OCI-LY7 (cell line): ENCODE measurements around the gene DROSHA. TPM values are rescaled to one million over a fixed set of nuclear protein-coding genes. Genes with fewer than 3 reads are reported as not detected.

Experiments
- BruUV-seq: library from RNA; stranded (reverse); fragments of 400-500 nt; replicated peaks from 2 replicates; lab custom pipeline; 2021; lab: Mats Ljungman, UMichigan
- CTCF ChIA-PET: fragments of 300-600 bp; sonication (Branson Sonifier 250); formaldehyde crosslinking; loops from one replicate; lab custom pipeline; 2022; ENCODE audit warnings: antibody characterized with exemption; ENCODE audit not compliant: unreplicated experiment; lab: Charles Lee
- POLR2A ChIA-PET: fragments of 300-600 bp; sonication (Branson Sonifier 250); formaldehyde crosslinking; loops from one replicate; lab custom pipeline; 2022; ENCODE audit warnings: antibody characterized with exemption; lab: Charles Lee
- DNase-seq: peaks from one replicate; pipeline ENCODE4 v3.0.0-alpha.2; 2015; ENCODE audit warnings: low spot score
- H2AFZ ChIP-seq: fragments of 200-600 bp; sonication (generic), shearing (Covaris generic); 2 replicates; pipeline ENCODE4 v1.6.1; 2014; ENCODE audit warnings: mild to moderate bottlenecking, antibody characterized with exemption, low read length, moderate library complexity
- H3K27ac ChIP-seq: fragments of 200-600 bp; sonication (generic); 2 replicates; pipeline ENCODE4 v1.5.1; 2014; ENCODE audit warnings: mixed run types, low read depth, mild to moderate bottlenecking, moderate library complexity, low read length, inconsistent platforms; ENCODE audit not compliant: poor library complexity, severe bottlenecking
- H3K36me3 ChIP-seq: fragments of 200-600 bp; sonication (generic); 2 replicates; pipeline ENCODE4 v1.6.1; 2014; ENCODE audit warnings: mild to moderate bottlenecking, antibody characterized with exemption, low read length, moderate library complexity, mixed read lengths; ENCODE audit not compliant: insufficient read depth
- H3K4me1 ChIP-seq: fragments of 200-600 bp; sonication (generic); 2 replicates; pipeline ENCODE4 v1.5.1; 2014; ENCODE audit warnings: mild to moderate bottlenecking, low read length; ENCODE audit not compliant: insufficient read depth, poor library complexity, severe bottlenecking
- H3K4me2 ChIP-seq: fragments of 200-600 bp; sonication (generic); 2 replicates; pipeline ENCODE4 v1.6.1; 2014; ENCODE audit warnings: mild to moderate bottlenecking, low read length
- H3K4me3 ChIP-seq: fragments of 200-600 bp; sonication (generic); 2 replicates; pipeline ENCODE4 v1.5.1; 2014; ENCODE audit warnings: mild to moderate bottlenecking, low read depth, low read length; ENCODE audit not compliant: poor library complexity, severe bottlenecking
- H3K79me2 ChIP-seq: fragments of 200-600 bp; sonication (generic); 2 replicates; pipeline ENCODE4 v1.6.1; 2016; ENCODE audit warnings: low read depth, mild to moderate bottlenecking, low read length, moderate library complexity, mixed read lengths; ENCODE audit not compliant: insufficient read depth
- H3K9me2 ChIP-seq: fragments of 200-600 bp; sonication (generic); 2 replicates; pipeline ENCODE4 v1.6.1; 2016; ENCODE audit warnings: mild to moderate bottlenecking, low read length, mixed read lengths; ENCODE audit not compliant: insufficient read depth
- H3K9me3 ChIP-seq: fragments of 200-600 bp; sonication (generic); 2 replicates; pipeline ENCODE4 v1.6.1; 2014; ENCODE audit warnings: mild to moderate bottlenecking, mixed run types, low read length, mixed read lengths
- H4K20me1 ChIP-seq: fragments of 200-600 bp; sonication (generic); 2 replicates; pipeline ENCODE4 v1.6.1; 2014; ENCODE audit warnings: mild to moderate bottlenecking, antibody characterized with exemption, low read length, moderate library complexity, mixed read lengths; ENCODE audit not compliant: insufficient read depth
- EZH2phosphoT487 ChIP-seq: fragments of 200-600 bp; sonication (generic); IDR thresholded peaks from 2 replicates; pipeline ENCODE4 v1.6.1; 2018; ENCODE audit warnings: low read depth, borderline replicate concordance, mild to moderate bottlenecking, mixed run types, antibody characterized with exemption, low read length, moderate library complexity, mixed read lengths
- intact Hi-C: fragments of 100-400 bp; cut with micrococcal nuclease; formaldehyde crosslinking; loops from one replicate; pipeline ENCODE4 v1.10.0; 2022; ENCODE audit not compliant: unreplicated experiment
- total RNA-seq, 2 experiments: library from RNA; depleted of rRNA in 1 of 2; stranded (reverse); fragments of >200 nt in 1 of 2; shearing (Covaris generic) in 1 of 2; gene quantifications; 2 replicates each; pipeline ENCODE4 v1.2.3, GENCODE V29; 2014 to 2022
- TF ChIP-seq, protein P1 (sequence below): fragments of 200-600 bp; sonication (generic); conservative IDR thresholded peaks from 2 replicates; pipeline ENCODE4 v1.5.1; 2014; ENCODE audit warnings: mild to moderate bottlenecking, antibody characterized with exemption, low read length, moderate library complexity, mixed read lengths

Gene DROSHA
- total RNA-seq, 2 experiments from 2014 or later: 56.3 to 92.8 TPM

- H3K79me2 ChIP-seq: no peaks in the 10 kb centered on the region
- no peaks in the 10 kb centered on the region for H3K9me3 ChIP-seq
- H3K27ac ChIP-seq: no peak overlapping the region
- H3K9me2 ChIP-seq: no peaks in the 10 kb centered on the region
- CTCF ChIA-PET: no interaction called here
- H3K4me1 ChIP-seq: no peaks in the 10 kb centered on the region
- no peaks in the 10 kb centered on the region for H4K20me1 ChIP-seq
- DNase-seq: no peak
- no peak overlapping the region for H3K4me2 ChIP-seq
- H3K36me3 ChIP-seq: no peaks in the 10 kb centered on the region
- intact Hi-C loops: no loop called here
- no peak for TF ChIP-seq EZH2phosphoT487
- TF ChIP-seq, protein P1, sequence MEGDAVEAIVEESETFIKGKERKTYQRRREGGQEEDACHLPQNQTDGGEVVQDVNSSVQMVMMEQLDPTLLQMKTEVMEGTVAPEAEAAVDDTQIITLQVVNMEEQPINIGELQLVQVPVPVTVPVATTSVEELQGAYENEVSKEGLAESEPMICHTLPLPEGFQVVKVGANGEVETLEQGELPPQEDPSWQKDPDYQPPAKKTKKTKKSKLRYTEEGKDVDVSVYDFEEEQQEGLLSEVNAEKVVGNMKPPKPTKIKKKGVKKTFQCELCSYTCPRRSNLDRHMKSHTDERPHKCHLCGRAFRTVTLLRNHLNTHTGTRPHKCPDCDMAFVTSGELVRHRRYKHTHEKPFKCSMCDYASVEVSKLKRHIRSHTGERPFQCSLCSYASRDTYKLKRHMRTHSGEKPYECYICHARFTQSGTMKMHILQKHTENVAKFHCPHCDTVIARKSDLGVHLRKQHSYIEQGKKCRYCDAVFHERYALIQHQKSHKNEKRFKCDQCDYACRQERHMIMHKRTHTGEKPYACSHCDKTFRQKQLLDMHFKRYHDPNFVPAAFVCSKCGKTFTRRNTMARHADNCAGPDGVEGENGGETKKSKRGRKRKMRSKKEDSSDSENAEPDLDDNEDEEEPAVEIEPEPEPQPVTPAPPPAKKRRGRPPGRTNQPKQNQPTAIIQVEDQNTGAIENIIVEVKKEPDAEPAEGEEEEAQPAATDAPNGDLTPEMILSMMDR: no peak
- H2AFZ ChIP-seq: no peak overlapping the region
- POLR2A ChIA-PET: no interaction called here
- BruUV-seq: no TSS peak
- H3K4me3 ChIP-seq: no peak overlapping the region
These were observed 153.8 kb downstream of the DROSHA start for GRCh38 chr5:31378136-31378535.

GRCh38 chr5:31377274-31377946, 154.5 kb downstream of the DROSHA start:
- no peak for TF ChIP-seq EZH2phosphoT487
- TF ChIP-seq, protein P1: no peak
- Histone ChIP-seq H3K79me2 (no peaks in the 10 kb centered on the region), H2AFZ (no peak overlapping the region), H4K20me1 (no peaks in the 10 kb centered on the region), H3K4me1 (no peaks in the 10 kb centered on the region), H3K9me2 (no peaks in the 10 kb centered on the region), H3K27ac (no peak overlapping the region), H3K36me3 (no peaks in the 10 kb centered on the region), H3K4me3 (no peak overlapping the region), H3K9me3 (no peaks in the 10 kb centered on the region), H3K4me2 (no peak overlapping the region)
- intact Hi-C loops: no loop called here
- DNase-seq: no peak
- ChIA-PET CTCF (no interaction called here), POLR2A (no interaction called here)
- BruUV-seq: no TSS peak

GRCh38 chr5:31375999-31376720, 155.7 kb downstream of the DROSHA start:
- TF ChIP-seq, protein P1: no peak
- TF ChIP-seq EZH2phosphoT487: no peak
- DNase-seq: no peak
- Histone ChIP-seq H3K9me2 (no peaks in the 10 kb centered on the region), H3K4me1 (no peaks in the 10 kb centered on the region), H3K36me3 (no peaks in the 10 kb centered on the region), H3K27ac (no peak overlapping the region), H2AFZ (no peak overlapping the region), H4K20me1 (no peaks in the 10 kb centered on the region), H3K4me3 (no peak overlapping the region), H3K4me2 (no peak overlapping the region), H3K9me3 (no peaks in the 10 kb centered on the region), H3K79me2 (no peaks in the 10 kb centered on the region)
- intact Hi-C loops: no loop called here
- BruUV-seq: no TSS peak
- ChIA-PET POLR2A (no interaction called here), CTCF (no interaction called here)
